ENCODE data around the gene GSDME. TPM values are rescaled to one million over a fixed set of nuclear protein-coding genes. Genes with fewer than 3 reads are reported as not detected.

Gene GSDME
- total and polyA plus RNA-seq, 2 donors (not counting 1 experiment from before 2014, with no cell fraction given), result 40.8 to 57.1 TPM

DNA sequence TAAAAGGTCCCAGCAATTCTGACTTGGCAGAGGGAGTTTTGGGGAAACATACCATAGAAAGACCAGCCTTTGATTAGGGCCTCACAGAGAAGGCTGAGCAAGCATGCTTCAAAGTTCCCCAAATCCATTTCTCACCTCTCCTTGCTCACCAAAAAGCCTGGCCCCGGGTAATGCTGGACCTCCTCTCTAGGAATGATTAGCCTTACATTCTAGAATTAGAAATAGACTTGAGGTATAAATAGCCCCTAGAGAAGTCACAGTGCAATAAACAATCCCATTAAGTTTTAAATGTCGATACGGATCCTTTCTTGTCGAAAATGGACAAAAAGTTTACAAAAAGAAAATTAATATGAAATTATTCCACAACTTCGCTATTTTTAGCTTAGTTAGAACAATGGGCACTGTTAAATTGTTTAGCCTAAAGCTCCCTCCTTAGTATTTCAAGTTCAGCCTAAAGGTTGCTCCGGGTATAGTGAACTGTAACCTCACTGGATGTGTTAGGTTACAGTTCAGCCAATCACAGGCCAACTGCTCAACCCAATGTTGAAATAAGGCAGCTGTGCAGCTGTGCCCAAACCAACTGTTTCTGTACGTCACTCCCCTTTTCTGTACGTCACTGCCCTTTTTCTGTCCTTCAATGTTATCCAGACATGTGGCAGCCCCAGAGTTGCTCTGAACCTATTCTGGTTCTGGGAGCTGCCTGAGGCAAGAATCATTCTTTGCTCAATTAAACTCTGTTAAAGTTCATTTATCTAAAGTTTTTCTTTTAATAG is 7.9 kb upstream of the GSDME start:
- no peak overlapping the region for H3K9ac ChIP-seq (ENCODE audit: insufficient read depth, low read length)
- peak in 1 of 2 donors; percentile 78 for DNase-seq (ENCODE audit: low read depth in 2 of 2)

DNA sequence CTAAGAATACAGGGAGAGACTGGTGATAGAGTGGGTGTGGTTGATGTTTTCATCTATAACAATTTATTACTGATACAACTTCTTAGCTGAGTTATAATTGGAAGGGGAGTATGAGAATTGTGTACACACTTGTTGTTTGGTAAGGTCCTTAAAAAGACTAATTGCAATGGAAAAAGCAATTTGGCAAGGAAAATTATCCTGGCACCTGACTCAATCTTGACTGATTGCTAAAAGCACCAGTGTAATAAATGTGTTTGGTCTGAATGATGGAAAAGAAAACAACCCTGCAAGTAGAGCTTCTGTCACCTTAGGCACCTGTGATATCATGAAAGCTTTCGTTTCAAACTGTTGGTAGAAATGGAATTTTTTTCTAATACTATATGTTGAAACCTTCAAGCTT is 6.7 kb upstream of the GSDME start:
- no peak overlapping the region for H2AFZ ChIP-seq (ENCODE audit: low read length)
- H3K4me3 ChIP-seq (replicated peaks in 1 of 4; ENCODE audit: control extremely low read depth in 1 of 4, insufficient read depth in 1 of 4, low read depth in 3 of 4, low read length in 4 of 4), result no peak overlapping the region
- TF ChIP-seq, protein P1, sequence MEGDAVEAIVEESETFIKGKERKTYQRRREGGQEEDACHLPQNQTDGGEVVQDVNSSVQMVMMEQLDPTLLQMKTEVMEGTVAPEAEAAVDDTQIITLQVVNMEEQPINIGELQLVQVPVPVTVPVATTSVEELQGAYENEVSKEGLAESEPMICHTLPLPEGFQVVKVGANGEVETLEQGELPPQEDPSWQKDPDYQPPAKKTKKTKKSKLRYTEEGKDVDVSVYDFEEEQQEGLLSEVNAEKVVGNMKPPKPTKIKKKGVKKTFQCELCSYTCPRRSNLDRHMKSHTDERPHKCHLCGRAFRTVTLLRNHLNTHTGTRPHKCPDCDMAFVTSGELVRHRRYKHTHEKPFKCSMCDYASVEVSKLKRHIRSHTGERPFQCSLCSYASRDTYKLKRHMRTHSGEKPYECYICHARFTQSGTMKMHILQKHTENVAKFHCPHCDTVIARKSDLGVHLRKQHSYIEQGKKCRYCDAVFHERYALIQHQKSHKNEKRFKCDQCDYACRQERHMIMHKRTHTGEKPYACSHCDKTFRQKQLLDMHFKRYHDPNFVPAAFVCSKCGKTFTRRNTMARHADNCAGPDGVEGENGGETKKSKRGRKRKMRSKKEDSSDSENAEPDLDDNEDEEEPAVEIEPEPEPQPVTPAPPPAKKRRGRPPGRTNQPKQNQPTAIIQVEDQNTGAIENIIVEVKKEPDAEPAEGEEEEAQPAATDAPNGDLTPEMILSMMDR (conservative IDR thresholded peaks at IDR 0.05 in 1 of 2, IDR thresholded peaks at IDR 0.05 in 1 of 2; ENCODE audit: low read depth in 1 of 2, low read length in 2 of 2), result no peak
- TF ChIP-seq EZH2 (IDR thresholded peaks at IDR 0.05; ENCODE audit: low read length, missing control alignments), result no peak
- no peaks in the 10 kb centered on the region for H3K36me3 ChIP-seq (ENCODE audit: control insufficient read depth, insufficient read depth, low read length)
- no peak overlapping the region for H3K27ac ChIP-seq (ENCODE audit: insufficient read depth, low read length)
- no peaks in the 10 kb centered on the region for H4K20me1 ChIP-seq (ENCODE audit: control insufficient read depth, extremely low read depth, insufficient read depth, low read length)
- no peaks in the 10 kb centered on the region for H3K4me1 ChIP-seq (ENCODE audit: control insufficient read depth, extremely low read depth, insufficient read depth, low read length)
- H3K9ac ChIP-seq (ENCODE audit: insufficient read depth, low read length), result no peak overlapping the region
- DNase-seq (ENCODE audit: low read depth in 2 of 2), result no peak
- no peaks in the 10 kb centered on the region for H3K79me2 ChIP-seq (ENCODE audit: control insufficient read depth, insufficient read depth, low read length)
- H3K4me2 ChIP-seq (ENCODE audit: extremely low read depth, insufficient read depth, low read length), result no peak overlapping the region
- H3K27me3 ChIP-seq (ENCODE audit: control insufficient read depth, insufficient read depth, low read length), result no peaks in the 10 kb centered on the region
- H3K9me3 ChIP-seq (ENCODE audit: control insufficient read depth, insufficient read depth, low read depth, low read length), result no peaks in the 10 kb centered on the region

More for the DNA sequence above, 7.9 kb upstream of the GSDME start:
- Histone ChIP-seq H3K4me3 (replicated peaks in 1 of 4; ENCODE audit: control extremely low read depth in 1 of 4, insufficient read depth in 1 of 4, low read depth in 3 of 4, low read length in 4 of 4) (no peak overlapping the region), H3K27ac (ENCODE audit: insufficient read depth, low read length) (no peak overlapping the region), H3K79me2 (ENCODE audit: control insufficient read depth, insufficient read depth, low read length) (no peaks in the 10 kb centered on the region), H3K27me3 (ENCODE audit: control insufficient read depth, insufficient read depth, low read length) (no peaks in the 10 kb centered on the region), H3K9me3 (ENCODE audit: control insufficient read depth, insufficient read depth, low read depth, low read length) (no peaks in the 10 kb centered on the region), H2AFZ (ENCODE audit: low read length) (no peak overlapping the region), H3K4me2 (ENCODE audit: extremely low read depth, insufficient read depth, low read length) (no peak overlapping the region), H3K36me3 (ENCODE audit: control insufficient read depth, insufficient read depth, low read length) (no peaks in the 10 kb centered on the region), H3K4me1 (ENCODE audit: control insufficient read depth, extremely low read depth, insufficient read depth, low read length) (no peaks in the 10 kb centered on the region), H4K20me1 (ENCODE audit: control insufficient read depth, extremely low read depth, insufficient read depth, low read length) (no peaks in the 10 kb centered on the region)
- TF ChIP-seq, protein P1 (conservative IDR thresholded peaks at IDR 0.05 in 1 of 2, IDR thresholded peaks at IDR 0.05 in 1 of 2; ENCODE audit: low read depth in 1 of 2, low read length in 2 of 2), result no peak
- no peak for TF ChIP-seq EZH2 (IDR thresholded peaks at IDR 0.05; ENCODE audit: low read length, missing control alignments)

DNA sequence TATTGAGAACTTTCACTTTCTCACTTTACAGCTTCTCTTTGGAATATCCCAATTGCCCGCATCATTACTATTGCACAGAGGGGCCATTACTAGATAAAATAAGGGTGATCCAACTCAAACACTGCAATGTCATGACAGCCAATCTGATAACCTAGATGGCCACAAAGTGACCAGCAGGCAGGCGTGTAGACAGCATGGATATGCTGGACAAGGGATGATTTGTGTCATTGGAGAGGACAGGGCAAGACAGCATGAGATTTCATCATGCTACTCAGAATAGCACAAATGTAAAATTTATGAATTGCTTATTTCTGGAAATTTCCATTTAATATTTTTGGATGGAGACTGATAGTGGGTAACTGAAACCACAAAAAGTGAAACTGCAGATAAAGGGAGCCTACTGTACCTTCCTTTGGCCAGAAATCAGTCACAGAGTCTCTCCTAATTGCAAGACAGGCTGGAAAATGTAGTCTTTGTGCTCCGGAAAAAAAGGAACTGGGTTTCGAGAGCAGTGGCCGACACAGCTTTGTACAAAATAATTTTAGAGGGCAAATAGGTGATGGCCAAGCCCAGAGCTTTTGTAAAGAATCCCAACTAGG is 6.1 kb upstream of the GSDME start:
- Histone ChIP-seq H3K27me3 (ENCODE audit: control insufficient read depth, insufficient read depth, low read length) (no peaks in the 10 kb centered on the region), H3K4me1 (ENCODE audit: control insufficient read depth, extremely low read depth, insufficient read depth, low read length) (no peaks in the 10 kb centered on the region), H3K27ac (ENCODE audit: insufficient read depth, low read length) (no peak overlapping the region), H3K36me3 (ENCODE audit: control insufficient read depth, insufficient read depth, low read length) (no peaks in the 10 kb centered on the region), H3K4me2 (ENCODE audit: extremely low read depth, insufficient read depth, low read length) (no peak overlapping the region), H3K9ac (ENCODE audit: insufficient read depth, low read length) (no peak overlapping the region), H2AFZ (ENCODE audit: low read length) (no peak overlapping the region), H4K20me1 (ENCODE audit: control insufficient read depth, extremely low read depth, insufficient read depth, low read length) (no peaks in the 10 kb centered on the region), H3K4me3 (replicated peaks in 1 of 4; ENCODE audit: control extremely low read depth in 1 of 4, insufficient read depth in 1 of 4, low read depth in 3 of 4, low read length in 4 of 4) (no peak overlapping the region), H3K79me2 (ENCODE audit: control insufficient read depth, insufficient read depth, low read length) (no peaks in the 10 kb centered on the region), H3K9me3 (ENCODE audit: control insufficient read depth, insufficient read depth, low read depth, low read length) (no peaks in the 10 kb centered on the region)
- no peak for DNase-seq (ENCODE audit: low read depth in 2 of 2)
- TF ChIP-seq, protein P1 (conservative IDR thresholded peaks at IDR 0.05 in 1 of 2, IDR thresholded peaks at IDR 0.05 in 1 of 2; ENCODE audit: low read depth in 1 of 2, low read length in 2 of 2), result no peak
- TF ChIP-seq EZH2 (IDR thresholded peaks at IDR 0.05; ENCODE audit: low read length, missing control alignments), result no peak

All from fibroblast of lung (primary cell).